OCI-LY1 (cell line): Measurements from ENCODE around the gene MLPH.

Experiments used
- EZH2 ChIP-seq: fragments of 200-600 bp; sonication (generic), shearing (Covaris generic); IDR thresholded peaks from 2 replicates; pipeline ENCODE4 v1.8.0; 2017; ENCODE audit warnings: borderline replicate concordance, mixed run types, mild to moderate bottlenecking, antibody characterized with exemption, low read length, moderate library complexity, mixed read lengths
- TF ChIP-seq, protein P1 (sequence below): fragments of 200-600 bp; sonication (generic), shearing (Covaris generic); IDR thresholded peaks from 2 replicates; pipeline ENCODE4 v1.5.1; 2017; ENCODE audit warnings: mild to moderate bottlenecking, antibody characterized with exemption, low read length, moderate library complexity, mixed read lengths

DNA sequence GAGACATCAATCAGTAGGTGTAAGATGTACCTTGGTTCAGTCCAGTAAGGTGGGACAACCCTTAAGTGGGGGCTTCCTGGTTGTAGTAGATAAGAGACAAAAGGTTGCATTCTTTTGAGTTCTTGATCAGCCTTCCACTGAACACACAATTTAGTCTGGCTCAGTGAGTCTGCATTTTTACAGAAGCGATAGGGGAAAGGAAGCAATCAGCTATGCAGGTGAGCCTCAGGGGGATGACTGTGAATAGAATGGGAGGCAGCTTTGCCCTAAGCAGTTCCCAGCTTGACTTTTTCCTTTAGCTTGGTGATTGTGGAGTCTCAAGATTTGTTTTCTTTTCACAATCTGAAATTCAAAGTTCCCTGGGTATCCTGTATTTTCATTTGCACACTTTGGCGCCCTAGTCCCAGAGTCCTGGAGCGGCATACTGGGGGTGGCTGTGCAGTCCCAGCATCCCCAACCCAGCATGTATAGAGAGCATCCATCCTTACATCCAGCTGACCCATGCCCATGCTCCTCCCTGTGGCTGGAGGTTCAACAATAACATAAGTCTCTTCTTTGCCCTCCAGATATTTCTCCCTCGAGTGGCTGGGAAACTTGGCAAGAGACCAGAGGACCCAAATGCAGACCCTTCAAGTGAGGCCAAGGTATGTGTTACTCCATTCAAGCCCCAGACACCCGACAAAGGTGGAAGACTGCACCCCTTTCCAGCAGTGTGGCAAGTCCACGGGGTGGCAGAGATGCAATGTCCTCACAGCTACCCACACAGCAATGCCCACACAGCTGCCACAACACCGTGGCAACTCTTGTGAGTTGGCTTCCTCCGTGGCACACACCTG lies 59.2 kb downstream of the MLPH start:
- TF ChIP-seq, protein P1, sequence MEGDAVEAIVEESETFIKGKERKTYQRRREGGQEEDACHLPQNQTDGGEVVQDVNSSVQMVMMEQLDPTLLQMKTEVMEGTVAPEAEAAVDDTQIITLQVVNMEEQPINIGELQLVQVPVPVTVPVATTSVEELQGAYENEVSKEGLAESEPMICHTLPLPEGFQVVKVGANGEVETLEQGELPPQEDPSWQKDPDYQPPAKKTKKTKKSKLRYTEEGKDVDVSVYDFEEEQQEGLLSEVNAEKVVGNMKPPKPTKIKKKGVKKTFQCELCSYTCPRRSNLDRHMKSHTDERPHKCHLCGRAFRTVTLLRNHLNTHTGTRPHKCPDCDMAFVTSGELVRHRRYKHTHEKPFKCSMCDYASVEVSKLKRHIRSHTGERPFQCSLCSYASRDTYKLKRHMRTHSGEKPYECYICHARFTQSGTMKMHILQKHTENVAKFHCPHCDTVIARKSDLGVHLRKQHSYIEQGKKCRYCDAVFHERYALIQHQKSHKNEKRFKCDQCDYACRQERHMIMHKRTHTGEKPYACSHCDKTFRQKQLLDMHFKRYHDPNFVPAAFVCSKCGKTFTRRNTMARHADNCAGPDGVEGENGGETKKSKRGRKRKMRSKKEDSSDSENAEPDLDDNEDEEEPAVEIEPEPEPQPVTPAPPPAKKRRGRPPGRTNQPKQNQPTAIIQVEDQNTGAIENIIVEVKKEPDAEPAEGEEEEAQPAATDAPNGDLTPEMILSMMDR, result no peak
- no peak for TF ChIP-seq EZH2
